H1 (cell line): ENCODE measurements around the gene PLPP2. TPM values are rescaled to one million over a fixed set of nuclear protein-coding genes. Genes with fewer than 3 reads are reported as not detected.

Source experiments
- CHD7 ChIP-seq: fragments of 300-600 bp; sonication (generic); IDR thresholded peaks from 2 replicates; pipeline ENCODE4 v1.7.1; 2012; ENCODE audit warnings: low read length, moderate library complexity, mild to moderate bottlenecking, inconsistent platforms; ENCODE audit not compliant: insufficient replicate concordance
- JUN ChIP-seq: IDR thresholded peaks from 2 replicates; pipeline ENCODE4 v1.6.1; 2011; ENCODE audit warnings: low read depth, mild to moderate bottlenecking, improper control_type of control experiment, low read length
- MAX ChIP-seq: IDR thresholded peaks from 2 replicates; pipeline ENCODE4 v1.6.1; 2012; ENCODE audit warnings: inconsistent platforms
- RBBP5 ChIP-seq: IDR thresholded peaks from 2 replicates; pipeline ENCODE4 v1.7.1; 2012; ENCODE audit warnings: low read depth, mild to moderate bottlenecking, inconsistent platforms, low read length, moderate library complexity, borderline replicate concordance
- RNF2 ChIP-seq: fragments of 200-900, 300-1000 bp; sonication (generic); IDR thresholded peaks from 2 replicates; pipeline ENCODE4 v1.7.1; 2016; ENCODE audit warnings: borderline replicate concordance, low read depth, mild to moderate bottlenecking, antibody characterized with exemption, low read length; ENCODE audit not compliant: poor library complexity, severe bottlenecking; ENCODE audit errors: missing control alignments
- SIN3A ChIP-seq, 2 experiments: IDR thresholded peaks in 1 of 2; conservative IDR thresholded peaks in 1 of 2; 2 replicates each; pipeline ENCODE4 v1.6.1; 2011 to 2012; ENCODE audit warnings: low read length in 2 of 2, improper control_type of control experiment in 1 of 2, low read depth in 1 of 2, mild to moderate bottlenecking in 1 of 2
- USF2 ChIP-seq: IDR thresholded peaks from 2 replicates; pipeline ENCODE4 v1.6.1; 2011; ENCODE audit warnings: low read length, improper control_type of control experiment
- polyA plus RNA-seq, 7 experiments: library from polyadenylated mRNA; depleted of rRNA in 3 of 7; stranded (reverse) in 5 of 7; unstranded in 2 of 7; fragments of >200 nt in 5 of 7; fragments of 200-250 nt in 2 of 7; gene quantifications; 1 replicate in 5 of 7; 2 replicates in 1 of 7; 4 replicates in 1 of 7; pipeline versions ENCODE4 v1.2.1 to v1.2.3, GENCODE V29; 2011 to 2013; ENCODE audit warnings: missing spikeins in 2 of 7, mixed read lengths in 2 of 7
- total RNA-seq: library from RNA; stranded (reverse); fragmentation: NEBNext Ultra II Directional; extraction: Animal tissue kit (Norgen Biotek cat#: 25700); gene quantifications from 2 replicates; pipeline ENCODE4 v1.2.1, GENCODE V29; 2021

Gene PLPP2
- total and polyA plus RNA-seq, 2 of the 8 experiments (the other 6 are each of a cell fraction or from before 2014, with no cell fraction given) = 101 to 195 TPM

- no peak for TF ChIP-seq CHD7
- no peak for TF ChIP-seq MAX
- TF ChIP-seq SIN3A (conservative IDR thresholded peaks at IDR 0.05 in 1 of 2, IDR thresholded peaks at IDR 0.05 in 1 of 2; ENCODE audit: low read depth in 1 of 2, low read length in 2 of 2) = no peak
- TF ChIP-seq RBBP5 = no peak
- TF ChIP-seq RNF2 = no peak
- no peak for TF ChIP-seq USF2
- TF ChIP-seq JUN = no peak
Observed at GRCh38 chr19:305240-306150, 14.3 kb upstream of the PLPP2 start (continued).
